Epidermal melanocyte (primary cell): ENCODE data around the gene NTN1.

Source experiments
- DNase-seq: peaks from one replicate; pipeline ENCODE4 v3.0.0; 2011; ENCODE audit warnings: low spot score; ENCODE audit not compliant: insufficient read length

The NTN1 gene

GRCh38 chr17:9215465-9215864, 194.2 kb downstream of the NTN1 start:
- no peak for DNase-seq

GRCh38 chr17:9217151-9218056, 196.1 kb downstream of the NTN1 start:
- peak; percentile 68 for DNase-seq

- DNase-seq: no peak
These were observed 196.8 kb downstream of the NTN1 start for GRCh38 chr17:9218064-9218635.

- no peak for DNase-seq
These were observed 197.6 kb downstream of the NTN1 start for GRCh38 chr17:9218911-9219310.

- no peak for DNase-seq
These were observed 198.5 kb downstream of the NTN1 start for GRCh38 chr17:9219631-9220397.

- DNase-seq: no peak
These were observed 199.3 kb downstream of the NTN1 start for GRCh38 chr17:9220398-9221146.

- DNase-seq: no peak
These were observed 200.0 kb downstream of the NTN1 start for GRCh38 chr17:9221147-9221921.

- DNase-seq: no peak
These were observed 200.5 kb downstream of the NTN1 start for GRCh38 chr17:9221922-9222180.

- no peak for DNase-seq
These were observed 202.2 kb downstream of the NTN1 start for GRCh38 chr17:9223531-9223930.

GRCh38 chr17:9224485-9224884, 203.2 kb downstream of the NTN1 start:
- DNase-seq: no peak

GRCh38 chr17:9225305-9226101, 204.2 kb downstream of the NTN1 start:
- no peak for DNase-seq

- no peak for DNase-seq
These were observed 205.0 kb downstream of the NTN1 start for GRCh38 chr17:9226130-9226793.

GRCh38 chr17:9226794-9227135, 205.5 kb downstream of the NTN1 start:
- no peak for DNase-seq

- DNase-seq: no peak
These were observed 206.6 kb downstream of the NTN1 start for GRCh38 chr17:9227819-9228407.

- DNase-seq: no peak
These were observed 207.3 kb downstream of the NTN1 start for GRCh38 chr17:9228408-9229159.

GRCh38 chr17:9229160-9229825, 208.0 kb downstream of the NTN1 start:
- DNase-seq: no peak

GRCh38 chr17:9229826-9230201, 208.5 kb downstream of the NTN1 start:
- no peak for DNase-seq

GRCh38 chr17:9230346-9230745, 209.0 kb downstream of the NTN1 start:
- DNase-seq: no peak
